Measurements from ENCODE around the gene ANKRD37. TPM values are rescaled to one million over a fixed set of nuclear protein-coding genes. Genes with fewer than 3 reads are reported as not detected.
A peak's percentile ranks its signal among the peaks of the same experiment; 100 is the strongest.

ANKRD37 gene
- total RNA-seq, 1 donor from 2014 or later, result 1.4 TPM

DNA sequence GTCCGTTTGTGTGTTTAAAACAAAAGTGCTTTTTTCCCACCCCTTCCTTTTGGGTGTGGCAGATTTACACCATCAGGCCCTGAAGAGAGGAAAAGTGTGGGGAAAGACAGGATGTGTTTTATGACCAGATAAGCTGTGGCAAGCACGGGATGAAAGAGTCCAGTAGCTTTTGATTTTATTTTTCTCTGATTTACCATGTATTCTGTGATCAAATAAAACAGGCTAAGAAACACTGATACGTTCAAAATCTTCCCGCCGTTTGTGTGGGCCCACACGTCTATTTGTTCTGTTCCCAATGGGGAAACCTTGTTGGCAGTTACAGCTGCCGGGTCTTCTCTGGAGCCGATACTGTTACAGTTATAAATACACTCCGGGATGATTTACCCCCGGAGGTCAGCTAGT is 11.7 kb upstream of the ANKRD37 start:
- no peak for DNase-seq (ENCODE audit: low spot score, unreplicated experiment)
- Mint-ChIP-seq H3K9me3 (ENCODE audit: low read depth) (peaks cover 11% of the 10 kb centered on the region), H3K4me3 (ENCODE audit: low read depth) (no peak overlapping the region), H3K36me3 (ENCODE audit: insufficient read depth) (peaks cover 10% of the 10 kb centered on the region), H3K27ac (no peak overlapping the region), H3K27me3 (no peaks in the 10 kb centered on the region), H3K4me1 (ENCODE audit: low read depth) (no peaks in the 10 kb centered on the region)
- TF ChIP-seq, protein P1, sequence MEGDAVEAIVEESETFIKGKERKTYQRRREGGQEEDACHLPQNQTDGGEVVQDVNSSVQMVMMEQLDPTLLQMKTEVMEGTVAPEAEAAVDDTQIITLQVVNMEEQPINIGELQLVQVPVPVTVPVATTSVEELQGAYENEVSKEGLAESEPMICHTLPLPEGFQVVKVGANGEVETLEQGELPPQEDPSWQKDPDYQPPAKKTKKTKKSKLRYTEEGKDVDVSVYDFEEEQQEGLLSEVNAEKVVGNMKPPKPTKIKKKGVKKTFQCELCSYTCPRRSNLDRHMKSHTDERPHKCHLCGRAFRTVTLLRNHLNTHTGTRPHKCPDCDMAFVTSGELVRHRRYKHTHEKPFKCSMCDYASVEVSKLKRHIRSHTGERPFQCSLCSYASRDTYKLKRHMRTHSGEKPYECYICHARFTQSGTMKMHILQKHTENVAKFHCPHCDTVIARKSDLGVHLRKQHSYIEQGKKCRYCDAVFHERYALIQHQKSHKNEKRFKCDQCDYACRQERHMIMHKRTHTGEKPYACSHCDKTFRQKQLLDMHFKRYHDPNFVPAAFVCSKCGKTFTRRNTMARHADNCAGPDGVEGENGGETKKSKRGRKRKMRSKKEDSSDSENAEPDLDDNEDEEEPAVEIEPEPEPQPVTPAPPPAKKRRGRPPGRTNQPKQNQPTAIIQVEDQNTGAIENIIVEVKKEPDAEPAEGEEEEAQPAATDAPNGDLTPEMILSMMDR (IDR thresholded peaks at IDR 0.05; ENCODE audit: unreplicated experiment), result no peak

DNA sequence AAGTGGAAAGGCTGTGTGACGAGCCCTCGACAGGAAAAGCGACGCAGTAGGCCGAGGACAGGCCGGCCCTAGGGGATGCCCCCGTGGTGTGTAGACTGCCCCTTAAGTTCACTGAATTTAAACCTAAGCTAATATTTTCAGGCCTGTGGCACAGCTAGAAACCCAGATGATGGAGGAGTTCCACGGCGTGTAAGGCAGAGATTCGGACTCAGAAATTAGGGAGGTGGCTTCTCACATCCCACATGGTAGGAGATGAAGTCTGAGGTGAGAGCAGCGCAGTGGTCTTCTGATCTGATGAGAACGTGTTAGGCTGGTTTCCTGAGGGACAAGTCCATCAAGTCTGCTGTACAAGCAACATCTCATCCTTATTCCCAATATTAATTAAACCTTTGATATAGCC is 8.7 kb upstream of the ANKRD37 start:
- TF ChIP-seq, protein P1 (IDR thresholded peaks at IDR 0.05; ENCODE audit: unreplicated experiment), result no peak

DNA sequence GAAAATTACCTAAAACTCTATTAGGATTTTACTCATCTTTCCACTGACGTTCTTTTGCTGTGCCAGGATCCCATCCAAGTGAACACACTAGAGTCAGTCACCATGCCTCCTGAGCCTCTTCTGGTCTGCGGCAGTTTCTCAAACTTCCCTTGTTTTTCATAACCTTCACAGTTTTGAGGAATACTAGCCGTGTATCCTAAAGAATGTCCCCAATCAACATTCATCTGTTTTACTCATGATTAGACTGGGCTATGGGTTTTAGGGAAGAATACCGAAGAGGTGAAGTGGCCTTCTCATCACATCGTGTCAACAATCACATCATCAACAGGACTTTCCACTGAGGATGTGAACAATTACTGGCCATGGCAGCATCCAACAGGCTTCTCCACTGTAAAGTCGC is 5.7 kb upstream of the ANKRD37 start:
- H3K9me3 Mint-ChIP-seq (ENCODE audit: low read depth), result no peaks in the 10 kb centered on the region
- H3K27ac Mint-ChIP-seq, result no peak overlapping the region
- H3K27me3 Mint-ChIP-seq, result peaks cover 14% of the 10 kb centered on the region
- TF ChIP-seq, protein P1 (IDR thresholded peaks at IDR 0.05; ENCODE audit: unreplicated experiment), result no peak
- no peaks in the 10 kb centered on the region for H3K36me3 Mint-ChIP-seq (ENCODE audit: insufficient read depth)
- no peak overlapping the region for H3K4me3 Mint-ChIP-seq (ENCODE audit: low read depth)
- peaks cover 2% of the 10 kb centered on the region for H3K4me1 Mint-ChIP-seq (ENCODE audit: low read depth)
- DNase-seq (ENCODE audit: low spot score, unreplicated experiment), result no peak

More for the DNA sequence above, 8.7 kb upstream of the ANKRD37 start:
- Mint-ChIP-seq H3K4me1 (ENCODE audit: low read depth) (no peaks in the 10 kb centered on the region), H3K9me3 (ENCODE audit: low read depth) (no peaks in the 10 kb centered on the region), H3K27me3 (no peaks in the 10 kb centered on the region), H3K36me3 (ENCODE audit: insufficient read depth) (no peaks in the 10 kb centered on the region), H3K27ac (no peak overlapping the region), H3K4me3 (ENCODE audit: low read depth) (no peak overlapping the region)
- no peak for DNase-seq (ENCODE audit: low spot score, unreplicated experiment)

DNA sequence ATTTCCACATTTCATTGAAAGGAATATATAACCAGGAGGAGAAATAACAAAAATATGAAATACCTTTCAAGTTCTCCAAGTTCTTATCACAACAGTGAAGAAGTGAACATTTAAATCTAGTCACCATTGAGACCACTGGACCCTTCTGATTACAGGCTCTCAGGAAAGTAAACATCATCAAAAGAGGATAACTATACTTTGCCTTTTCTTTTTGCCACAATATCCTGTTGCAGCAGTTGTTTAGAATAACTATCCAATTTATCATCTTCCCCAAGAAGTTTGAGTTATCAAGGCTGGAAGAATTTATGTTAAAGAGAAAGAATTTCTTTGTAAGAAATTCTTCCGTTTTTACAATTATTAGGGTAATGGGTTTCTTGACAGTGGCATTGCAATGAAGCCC is 4.5 kb upstream of the ANKRD37 start:
- H3K9me3 Mint-ChIP-seq (ENCODE audit: low read depth), result no peaks in the 10 kb centered on the region
- H3K4me3 Mint-ChIP-seq (ENCODE audit: low read depth), result no peak overlapping the region
- no peak for DNase-seq (ENCODE audit: low spot score, unreplicated experiment)
- H3K27ac Mint-ChIP-seq, result no peak overlapping the region
- H3K27me3 Mint-ChIP-seq, result peaks cover 14% of the 10 kb centered on the region
- peaks cover 5% of the 10 kb centered on the region for H3K4me1 Mint-ChIP-seq (ENCODE audit: low read depth)
- H3K36me3 Mint-ChIP-seq (ENCODE audit: insufficient read depth), result no peaks in the 10 kb centered on the region
- TF ChIP-seq, protein P1 (IDR thresholded peaks at IDR 0.05; ENCODE audit: unreplicated experiment), result no peak

DNA sequence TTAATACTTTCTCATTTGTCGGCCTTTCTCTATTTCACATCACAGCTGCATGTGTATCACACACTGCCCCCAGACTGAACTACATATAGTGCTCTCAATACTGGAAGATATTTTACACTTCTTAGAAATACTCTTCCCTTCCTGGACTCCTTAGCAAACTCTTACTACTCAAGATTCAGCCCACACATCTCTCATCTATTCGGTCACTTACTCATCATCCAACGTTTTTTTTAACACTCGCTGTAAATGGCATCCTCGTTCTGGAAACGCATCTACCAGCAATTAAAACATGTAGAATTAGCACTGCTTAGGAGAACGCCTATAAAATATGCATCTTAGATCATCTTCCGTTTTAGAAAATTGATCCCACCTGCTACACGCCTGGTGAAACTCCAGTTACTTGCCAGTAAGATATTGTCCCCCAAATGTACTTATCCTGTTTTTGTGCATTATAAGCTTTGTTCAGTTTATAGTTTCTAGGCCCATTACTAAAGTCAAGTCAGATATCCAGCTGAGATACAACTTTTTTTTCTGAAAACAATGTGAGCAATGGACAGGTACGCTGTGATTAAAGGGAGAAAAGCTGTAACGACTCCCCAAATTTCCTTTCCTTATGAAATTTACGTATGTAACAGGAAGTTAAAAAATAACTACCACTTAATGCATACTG is 1.9 kb upstream of the ANKRD37 start:
- H3K9me3 Mint-ChIP-seq (ENCODE audit: low read depth), result no peaks in the 10 kb centered on the region
- H3K4me3 Mint-ChIP-seq (ENCODE audit: low read depth), result peak overlapping the region; percentile 1
- peaks cover 10% of the 10 kb centered on the region for H3K4me1 Mint-ChIP-seq (ENCODE audit: low read depth)
- no peak overlapping the region for H3K27ac Mint-ChIP-seq
- peaks cover 3% of the 10 kb centered on the region for H3K36me3 Mint-ChIP-seq (ENCODE audit: insufficient read depth)
- H3K27me3 Mint-ChIP-seq, result peaks cover 14% of the 10 kb centered on the region
- TF ChIP-seq, protein P1 (IDR thresholded peaks at IDR 0.05; ENCODE audit: unreplicated experiment), result no peak
- DNase-seq (ENCODE audit: low spot score, unreplicated experiment), result no peak

Data from progenitor cell of endocrine pancreas (in vitro differentiated cells).